DOHH2 (cell line): Measurements from ENCODE around the gene KRT14.

Experiments used
- H3F3A ChIP-seq: fragments of 200-600 bp; sonication (generic), shearing (Covaris generic); 2 replicates; pipeline ENCODE4 v1.6.0; 2016; ENCODE audit warnings: antibody characterized with exemption, mild to moderate bottlenecking; ENCODE audit not compliant: control insufficient read depth, insufficient read depth
- H3K27ac ChIP-seq: fragments of 200-600 bp; sonication (generic); 2 replicates; pipeline ENCODE4 v1.5.1; 2014; ENCODE audit warnings: low read depth, mild to moderate bottlenecking, low read length, moderate library complexity
- H3K27me3 ChIP-seq: fragments of 200-600 bp; sonication (generic); 2 replicates; pipeline ENCODE4 v1.6.1; 2014; ENCODE audit warnings: mild to moderate bottlenecking, low read length, mixed read lengths; ENCODE audit not compliant: control insufficient read depth
- H3K36me3 ChIP-seq: fragments of 200-600 bp; sonication (generic); 2 replicates; pipeline ENCODE4 v1.6.1; 2014; ENCODE audit warnings: mild to moderate bottlenecking, low read length, moderate library complexity, mixed read lengths; ENCODE audit not compliant: control insufficient read depth
- H3K4me1 ChIP-seq: fragments of 200-600 bp; sonication (generic); 2 replicates; pipeline ENCODE4 v1.6.1; 2014; ENCODE audit warnings: mild to moderate bottlenecking, low read length, mixed read lengths; ENCODE audit not compliant: control insufficient read depth
- H3K4me2 ChIP-seq: fragments of 200-600 bp; sonication (generic); 2 replicates; pipeline ENCODE4 v1.6.0; 2014; ENCODE audit warnings: mild to moderate bottlenecking, low read length, moderate library complexity
- H3K4me3 ChIP-seq: fragments of 200-600 bp; sonication (generic); 2 replicates; pipeline ENCODE4 v1.5.1; 2014; ENCODE audit warnings: mild to moderate bottlenecking, low read length, mixed read lengths
- H3K79me2 ChIP-seq: fragments of 200-600 bp; sonication (generic); 2 replicates; pipeline ENCODE4 v1.6.1; 2014; ENCODE audit warnings: mild to moderate bottlenecking, low read length, mixed read lengths; ENCODE audit not compliant: control insufficient read depth
- H3K9me2 ChIP-seq: fragments of 200-600 bp; sonication (generic); replicated peaks from 2 replicates; pipeline ENCODE4 v1.6.1; 2014; ENCODE audit warnings: mild to moderate bottlenecking, low read length, mixed read lengths; ENCODE audit not compliant: control insufficient read depth
- H3K9me3 ChIP-seq: fragments of 200-600 bp; sonication (generic); 2 replicates; pipeline ENCODE4 v1.6.1; 2014; ENCODE audit warnings: antibody characterized with exemption, low read length, mixed read lengths; ENCODE audit not compliant: control insufficient read depth, insufficient read depth
- H4K20me1 ChIP-seq: fragments of 200-600 bp; sonication (generic); 2 replicates; pipeline ENCODE4 v1.6.0; 2014; ENCODE audit warnings: low read depth, mild to moderate bottlenecking, antibody characterized with exemption, low read length, moderate library complexity; ENCODE audit not compliant: control insufficient read depth, insufficient read depth
- EZH2phosphoT487 ChIP-seq: fragments of 200-600 bp; sonication (generic); IDR thresholded peaks from 2 replicates; pipeline ENCODE4 v1.6.1; 2017; ENCODE audit warnings: borderline replicate concordance, mild to moderate bottlenecking, antibody characterized with exemption, low read length, moderate library complexity, mixed read lengths
- TF ChIP-seq, protein P1 (sequence below): fragments of 200-600 bp; sonication (generic); IDR thresholded peaks from one replicate; pipeline ENCODE4 v1.5.1; 2014; ENCODE audit warnings: antibody characterized with exemption, mild to moderate bottlenecking, low read depth, low read length; ENCODE audit not compliant: poor library complexity, severe bottlenecking

KRT14 gene

DNA sequence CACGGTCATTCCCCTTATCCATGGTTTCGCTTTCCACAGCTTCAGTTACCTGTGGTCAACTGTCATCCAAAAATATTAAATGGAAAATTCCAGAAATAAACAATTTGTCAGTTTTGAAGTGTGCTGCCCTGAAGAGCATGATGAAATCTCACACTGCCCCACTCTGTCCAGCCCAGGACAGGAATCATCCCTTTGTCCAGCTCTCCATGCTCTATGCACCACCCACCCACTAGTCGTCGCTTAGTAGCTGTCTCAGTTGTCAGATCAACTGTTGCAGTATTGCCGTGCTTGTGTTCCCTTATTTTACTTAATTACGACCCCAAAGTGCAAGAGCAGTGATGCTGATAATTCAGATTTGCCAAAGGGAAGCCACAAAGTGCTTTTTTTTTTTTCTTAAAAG is 25.1 kb downstream of the KRT14 start:
- Histone ChIP-seq H3K27me3 (peaks cover 22% of the 10 kb centered on the region; the same call in 1 of the 2 replicates), H4K20me1 (no peaks in the 10 kb centered on the region), H3K4me2 (no peak overlapping the region), H3K4me1 (no peaks in the 10 kb centered on the region), H3K36me3 (no peaks in the 10 kb centered on the region), H3K27ac (no peak overlapping the region), H3K9me3 (no peaks in the 10 kb centered on the region), H3K4me3 (no peak overlapping the region), H3K79me2 (no peaks in the 10 kb centered on the region), H3K9me2 (no peaks in the 10 kb centered on the region), H3F3A (no peaks in the 10 kb centered on the region)
- TF ChIP-seq, protein P1, sequence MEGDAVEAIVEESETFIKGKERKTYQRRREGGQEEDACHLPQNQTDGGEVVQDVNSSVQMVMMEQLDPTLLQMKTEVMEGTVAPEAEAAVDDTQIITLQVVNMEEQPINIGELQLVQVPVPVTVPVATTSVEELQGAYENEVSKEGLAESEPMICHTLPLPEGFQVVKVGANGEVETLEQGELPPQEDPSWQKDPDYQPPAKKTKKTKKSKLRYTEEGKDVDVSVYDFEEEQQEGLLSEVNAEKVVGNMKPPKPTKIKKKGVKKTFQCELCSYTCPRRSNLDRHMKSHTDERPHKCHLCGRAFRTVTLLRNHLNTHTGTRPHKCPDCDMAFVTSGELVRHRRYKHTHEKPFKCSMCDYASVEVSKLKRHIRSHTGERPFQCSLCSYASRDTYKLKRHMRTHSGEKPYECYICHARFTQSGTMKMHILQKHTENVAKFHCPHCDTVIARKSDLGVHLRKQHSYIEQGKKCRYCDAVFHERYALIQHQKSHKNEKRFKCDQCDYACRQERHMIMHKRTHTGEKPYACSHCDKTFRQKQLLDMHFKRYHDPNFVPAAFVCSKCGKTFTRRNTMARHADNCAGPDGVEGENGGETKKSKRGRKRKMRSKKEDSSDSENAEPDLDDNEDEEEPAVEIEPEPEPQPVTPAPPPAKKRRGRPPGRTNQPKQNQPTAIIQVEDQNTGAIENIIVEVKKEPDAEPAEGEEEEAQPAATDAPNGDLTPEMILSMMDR, result no peak
- no peak for TF ChIP-seq EZH2phosphoT487

DNA sequence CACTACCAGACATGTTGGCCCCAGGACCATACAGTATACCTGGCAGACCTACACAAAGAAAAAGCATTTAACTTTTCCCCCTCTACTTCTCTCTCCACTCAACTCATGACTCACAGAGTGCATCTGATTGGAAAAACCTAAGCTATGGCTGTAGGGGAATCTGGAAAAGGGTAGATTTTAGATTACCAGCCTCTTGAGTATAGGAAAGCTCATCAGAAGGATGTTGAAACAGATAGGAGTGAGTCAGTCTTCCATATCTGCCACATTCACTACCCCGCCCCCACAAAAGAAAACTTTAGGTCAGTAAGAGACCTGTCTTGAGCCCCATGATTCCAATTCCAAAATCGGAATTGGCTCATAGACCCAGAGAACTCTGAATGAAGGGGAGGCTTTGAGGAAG is 27.1 kb downstream of the KRT14 start:
- no peaks in the 10 kb centered on the region for H3K9me2 ChIP-seq
- H3K9me3 ChIP-seq, result no peaks in the 10 kb centered on the region
- H3K79me2 ChIP-seq, result no peaks in the 10 kb centered on the region
- no peaks in the 10 kb centered on the region for H3K4me1 ChIP-seq
- H3F3A ChIP-seq, result no peaks in the 10 kb centered on the region
- TF ChIP-seq, protein P1, result no peak
- no peak for TF ChIP-seq EZH2phosphoT487
- peaks cover 9% of the 10 kb centered on the region; the same call in 1 of the 2 replicates for H3K27me3 ChIP-seq
- no peak overlapping the region for H3K27ac ChIP-seq
- H3K36me3 ChIP-seq, result no peaks in the 10 kb centered on the region
- H3K4me3 ChIP-seq, result no peak overlapping the region
- H4K20me1 ChIP-seq, result no peaks in the 10 kb centered on the region
- no peak overlapping the region for H3K4me2 ChIP-seq

DNA sequence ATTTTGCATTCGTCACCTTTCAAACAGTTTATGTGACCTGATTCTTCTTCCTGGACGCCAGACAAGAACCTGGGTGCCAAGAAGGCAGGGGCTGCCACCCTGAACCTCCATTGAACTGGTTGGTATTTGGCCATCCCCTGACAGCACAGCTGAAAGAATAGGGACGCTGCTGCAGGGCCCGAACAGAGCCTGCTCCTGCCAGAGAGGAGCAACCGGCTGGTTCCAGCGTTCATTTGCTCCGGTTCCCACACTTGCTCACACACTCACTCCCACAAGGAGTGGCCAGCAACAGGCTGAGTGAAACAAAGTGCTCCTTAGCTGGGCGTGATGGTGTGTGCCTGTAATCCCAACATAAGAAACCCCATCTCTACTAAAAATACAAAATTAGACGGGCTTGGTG is 29.8 kb downstream of the KRT14 start:
- Histone ChIP-seq H3K9me3 (no peaks in the 10 kb centered on the region), H3K27ac (no peak overlapping the region), H3K36me3 (no peaks in the 10 kb centered on the region), H3K4me2 (no peak overlapping the region), H3K9me2 (no peaks in the 10 kb centered on the region), H4K20me1 (no peaks in the 10 kb centered on the region), H3K4me1 (no peaks in the 10 kb centered on the region), H3K27me3 (peaks cover 15% of the 10 kb centered on the region; the same call in 1 of the 2 replicates), H3K79me2 (no peaks in the 10 kb centered on the region), H3F3A (no peaks in the 10 kb centered on the region), H3K4me3 (no peak overlapping the region)
- TF ChIP-seq, protein P1, result no peak
- no peak for TF ChIP-seq EZH2phosphoT487
